HL-60 (cell line): ENCODE data around the gene BUD31.
A peak's percentile ranks its signal among the peaks of the same experiment; 100 is the strongest.

Experiments
- DNase-seq, 2 experiments: peaks; one replicate each; pipeline ENCODE4 v3.0.0-alpha.2; 2010 to 2020; ENCODE audit warnings: low read depth in 1 of 2, low spot score in 1 of 2
- H3K27ac ChIP-seq: fragments of 250-450 bp; sonication (Bioruptor Pico); replicated peaks from 2 replicates; pipeline ENCODE4 v1.5.1; 2020; ENCODE audit warnings: mild to moderate bottlenecking, moderate library complexity
- H3K27me3 ChIP-seq: fragments of 250-450 bp; sonication (Bioruptor Pico); 2 replicates; pipeline ENCODE4 v1.5.1; 2021; ENCODE audit warnings: mild to moderate bottlenecking, moderate library complexity; ENCODE audit not compliant: insufficient read depth, poor library complexity, severe bottlenecking
- H3K4me3 ChIP-seq: replicated peaks from 2 replicates; pipeline ENCODE4 v1.5.1; 2011; ENCODE audit warnings: mild to moderate bottlenecking, control low read depth, low read length; ENCODE audit not compliant: insufficient read depth
- CTCF ChIP-seq: IDR thresholded peaks from one replicate; pipeline ENCODE4 v1.5.1; 2011; ENCODE audit warnings: low read length, control low read depth, inconsistent platforms; ENCODE audit not compliant: insufficient read depth
- GABPA ChIP-seq: IDR thresholded peaks from 2 replicates; pipeline ENCODE4 v1.6.1; 2012; ENCODE audit warnings: low read depth
- POLR2AphosphoS5 ChIP-seq: IDR thresholded peaks from 2 replicates; pipeline ENCODE4 v1.6.1; 2012; ENCODE audit warnings: low read depth
- REST ChIP-seq: IDR thresholded peaks from 2 replicates; pipeline ENCODE4 v1.6.1; 2012; ENCODE audit warnings: low read depth; ENCODE audit not compliant: insufficient replicate concordance
- SPI1 ChIP-seq: IDR thresholded peaks from 2 replicates; pipeline ENCODE4 v1.6.1; 2012; ENCODE audit warnings: low read depth, mild to moderate bottlenecking, borderline replicate concordance

The BUD31 gene

GRCh38 chr7:99449326-99449725, 40.6 kb downstream of the BUD31 start:
- TF ChIP-seq POLR2AphosphoS5 (no peak), GABPA (no peak), SPI1 (no peak), CTCF (no peak), REST (no peak)
- no peak for DNase-seq
- Histone ChIP-seq H3K27me3 (no peaks in the 10 kb centered on the region), H3K27ac (no peak overlapping the region), H3K4me3 (no peak overlapping the region)

- no peak for DNase-seq
- Histone ChIP-seq H3K4me3 (no peak overlapping the region), H3K27me3 (no peaks in the 10 kb centered on the region), H3K27ac (no peak overlapping the region)
- TF ChIP-seq POLR2AphosphoS5 = no peak
- TF ChIP-seq SPI1 = no peak
- no peak for TF ChIP-seq REST
- no peak for TF ChIP-seq CTCF
- no peak for TF ChIP-seq GABPA
Measured at GRCh38 chr7:99451936-99452335, 43.2 kb downstream of the BUD31 start.

GRCh38 chr7:99452541-99452940, 43.8 kb downstream of the BUD31 start:
- H3K27me3 ChIP-seq = no peaks in the 10 kb centered on the region
- DNase-seq = no peak
- no peak overlapping the region for H3K27ac ChIP-seq
- no peak overlapping the region for H3K4me3 ChIP-seq
- TF ChIP-seq REST (no peak), CTCF (no peak), GABPA (no peak), POLR2AphosphoS5 (peak; percentile 41; the same call in 1 of the 2 replicates), SPI1 (no peak)
